Thyroid gland (tissue), 4 donors: ENCODE data around the gene NOX5.

ENCODE experiments used
- CTCF ChIP-seq, 6 experiments: fragments of 200-600 bp in 3 of 6; fragments of 450-650 bp in 3 of 6; sonication (generic) in 3 of 6; IDR thresholded peaks; one replicate each; pipeline ENCODE4 v1.5.1; 2016 to 2019; ENCODE audit warnings: antibody characterized with exemption in 6 of 6, mild to moderate bottlenecking in 2 of 6, inconsistent platforms in 1 of 6, moderate library complexity in 1 of 6
- POLR2A ChIP-seq, 2 donors: fragments of 450-650 bp; IDR thresholded peaks; one replicate each; pipeline ENCODE4 v1.6.1; 2017; ENCODE audit warnings: antibody characterized with exemption in 2 of 2, mild to moderate bottlenecking in 2 of 2, moderate library complexity in 1 of 2

GRCh38 chr15:69013726-69014406 is 629 bp upstream of the NOX5 start:
- TF ChIP-seq CTCF (IDR thresholded peaks at IDR 0.05) = no peak
- TF ChIP-seq POLR2A (IDR thresholded peaks at IDR 0.05) = no peak
